Neural cell (in vitro differentiated cells): ENCODE data around the gene C1QC. TPM values are rescaled to one million over a fixed set of nuclear protein-coding genes. Genes with fewer than 3 reads are reported as not detected.

Experiments
- H2AFZ ChIP-seq: fragments of 200-600, 300-800 bp; sonication (generic), shearing (Covaris generic); 2 replicates; pipeline ENCODE4 v1.6.0; 2014; ENCODE audit warnings: low read depth, mild to moderate bottlenecking, antibody characterized with exemption, low read length, moderate library complexity
- H3F3A ChIP-seq: fragments of 200-600 bp; shearing (Covaris generic); 2 replicates; pipeline ENCODE4 v1.6.1; 2016; ENCODE audit warnings: mild to moderate bottlenecking, moderate library complexity, mixed read lengths, antibody characterized with exemption, low read length; ENCODE audit not compliant: insufficient read depth, poor library complexity, severe bottlenecking
- H3K27ac ChIP-seq: fragments of 200-600, 300-800 bp; sonication (generic), shearing (Covaris generic); 2 replicates; pipeline ENCODE4 v1.5.1; 2014; ENCODE audit warnings: mild to moderate bottlenecking, low read length, moderate library complexity
- H3K27me3 ChIP-seq: fragments of 300-800, 200-600 bp; sonication (generic), shearing (Covaris generic); 2 replicates; pipeline ENCODE4 v1.6.0; 2014; ENCODE audit warnings: mild to moderate bottlenecking, low read depth, low read length, moderate library complexity; ENCODE audit not compliant: insufficient read depth
- H3K36me3 ChIP-seq: fragments of 300-800, 200-600 bp; sonication (generic), shearing (Covaris generic); 2 replicates; pipeline ENCODE4 v1.5.1; 2014; ENCODE audit warnings: mild to moderate bottlenecking, antibody characterized with exemption, low read length, moderate library complexity; ENCODE audit not compliant: insufficient read depth
- H3K4me2 ChIP-seq: fragments of 300-800, 200-600 bp; sonication (generic), shearing (Covaris generic); 2 replicates; pipeline ENCODE4 v1.6.0; 2014; ENCODE audit warnings: mild to moderate bottlenecking, low read length
- H3K4me3 ChIP-seq: fragments of 300-800, 200-600 bp; sonication (generic), shearing (Covaris generic); 2 replicates; pipeline ENCODE4 v1.5.1; 2014; ENCODE audit warnings: mild to moderate bottlenecking, low read length, moderate library complexity
- H3K79me2 ChIP-seq: fragments of 200-600 bp; shearing (Covaris generic); replicated peaks from 2 replicates; pipeline ENCODE4 v1.6.0; 2014; ENCODE audit warnings: mild to moderate bottlenecking, low read length, moderate library complexity; ENCODE audit not compliant: insufficient read depth
- H3K9ac ChIP-seq: fragments of 300-800, 200-600 bp; sonication (generic), shearing (Covaris generic); 2 replicates; pipeline ENCODE4 v1.6.1; 2016; ENCODE audit warnings: mild to moderate bottlenecking, low read length, mixed read lengths
- H3K9me2 ChIP-seq: fragments of 200-600 bp; shearing (Covaris generic); 2 replicates; pipeline ENCODE4 v1.6.1; 2016; ENCODE audit warnings: mild to moderate bottlenecking, low read length, mixed read lengths; ENCODE audit not compliant: insufficient read depth
- H3K9me3 ChIP-seq: fragments of 200-600, 300-800 bp; sonication (generic), shearing (Covaris generic); 2 replicates; pipeline ENCODE4 v1.6.1; 2016; ENCODE audit warnings: mild to moderate bottlenecking, mixed run types, low read length, moderate library complexity, mixed read lengths
- H4K20me1 ChIP-seq: fragments of 200-600 bp; shearing (Covaris generic); 2 replicates; pipeline ENCODE4 v1.6.1; 2016; ENCODE audit warnings: mild to moderate bottlenecking, mixed run types; ENCODE audit not compliant: insufficient read depth
- CTCF ChIP-seq: fragments of 450-650 bp; IDR thresholded peaks from 2 replicates; pipeline ENCODE4 v1.5.1; 2014; ENCODE audit warnings: antibody characterized with exemption, mild to moderate bottlenecking, moderate library complexity; ENCODE audit not compliant: poor library complexity, severe bottlenecking
- EP300 ChIP-seq: fragments of 450-650 bp; conservative IDR thresholded peaks from 2 replicates; pipeline ENCODE4 v1.6.1; 2014; ENCODE audit warnings: antibody characterized with exemption, mild to moderate bottlenecking, moderate library complexity; ENCODE audit not compliant: poor library complexity, severe bottlenecking
- EZH2 ChIP-seq: fragments of 200-600, 300-800 bp; shearing (Covaris generic), sonication (generic); IDR thresholded peaks from 2 replicates; pipeline ENCODE4 v1.6.1; 2014; ENCODE audit warnings: antibody characterized with exemption, low read length, borderline replicate concordance, mild to moderate bottlenecking; ENCODE audit not compliant: insufficient read depth, poor library complexity, severe bottlenecking
- MXI1 ChIP-seq: fragments of 450-650 bp; conservative IDR thresholded peaks from 2 replicates; pipeline ENCODE4 v1.6.1; 2014; ENCODE audit warnings: antibody characterized with exemption, mild to moderate bottlenecking; ENCODE audit not compliant: poor library complexity, severe bottlenecking
- POLR2AphosphoS5 ChIP-seq: IDR thresholded peaks from 2 replicates; pipeline ENCODE4 v1.6.1; 2012
- RAD21 ChIP-seq: fragments of 450-650 bp; conservative IDR thresholded peaks from 2 replicates; pipeline ENCODE4 v1.6.1; 2014; ENCODE audit warnings: antibody characterized with exemption, mild to moderate bottlenecking, moderate library complexity
- REST ChIP-seq: IDR thresholded peaks from 2 replicates; pipeline ENCODE4 v1.6.1; 2012; ENCODE audit warnings: borderline replicate concordance
- SMC3 ChIP-seq: fragments of 450-650 bp; conservative IDR thresholded peaks from 2 replicates; pipeline ENCODE4 v1.6.1; 2014; ENCODE audit warnings: antibody characterized with exemption, mild to moderate bottlenecking, moderate library complexity; ENCODE audit not compliant: poor library complexity
- TAF1 ChIP-seq: IDR thresholded peaks from 2 replicates; pipeline ENCODE4 v1.6.1; 2012; ENCODE audit warnings: low read depth
- polyA plus RNA-seq: library from polyadenylated mRNA; depleted of rRNA; stranded (reverse); fragments of >200 nt; gene quantifications from 2 replicates; pipeline ENCODE4 v1.2.3, GENCODE V29; 2014

The C1QC gene
- polyA plus RNA-seq, 1 donor from 2014 or later = not detected

GRCh38 chr1:22625262-22625925 lies 18.0 kb upstream of the C1QC start:
- no peaks in the 10 kb centered on the region for H3K79me2 ChIP-seq
- H3K4me3 ChIP-seq = peak overlapping the region; percentile 3
- H3K27ac ChIP-seq = no peak overlapping the region
- no peaks in the 10 kb centered on the region for H3K9me2 ChIP-seq
- no peaks in the 10 kb centered on the region for H3K27me3 ChIP-seq
- H3K9ac ChIP-seq = no peak overlapping the region
- H2AFZ ChIP-seq = no peak overlapping the region
- H3K9me3 ChIP-seq = no peaks in the 10 kb centered on the region
- no peaks in the 10 kb centered on the region for H4K20me1 ChIP-seq
- H3K4me2 ChIP-seq = no peak overlapping the region
- no peaks in the 10 kb centered on the region for H3K36me3 ChIP-seq
- TF ChIP-seq POLR2AphosphoS5 (no peak), SMC3 (no peak), RAD21 (no peak), CTCF (no peak), EZH2 (no peak), MXI1 (no peak), TAF1 (no peak), EP300 (no peak), REST (no peak)
- no peaks in the 10 kb centered on the region for H3F3A ChIP-seq

- Histone ChIP-seq H3K4me2 (no peak overlapping the region), H3K9me3 (no peaks in the 10 kb centered on the region), H2AFZ (no peak overlapping the region), H3F3A (no peaks in the 10 kb centered on the region), H3K27me3 (no peaks in the 10 kb centered on the region), H3K9me2 (no peaks in the 10 kb centered on the region), H3K79me2 (no peaks in the 10 kb centered on the region), H3K27ac (no peak overlapping the region), H3K9ac (no peak overlapping the region), H4K20me1 (no peaks in the 10 kb centered on the region), H3K4me3 (peak overlapping the region; percentile 3), H3K36me3 (no peaks in the 10 kb centered on the region)
- TF ChIP-seq CTCF (no peak), RAD21 (no peak), EP300 (no peak), TAF1 (no peak)
Measured at GRCh38 chr1:22626237-22627157, 16.9 kb upstream of the C1QC start.
